ENCODE results near the gene LAG3.

The LAG3 gene

DNA sequence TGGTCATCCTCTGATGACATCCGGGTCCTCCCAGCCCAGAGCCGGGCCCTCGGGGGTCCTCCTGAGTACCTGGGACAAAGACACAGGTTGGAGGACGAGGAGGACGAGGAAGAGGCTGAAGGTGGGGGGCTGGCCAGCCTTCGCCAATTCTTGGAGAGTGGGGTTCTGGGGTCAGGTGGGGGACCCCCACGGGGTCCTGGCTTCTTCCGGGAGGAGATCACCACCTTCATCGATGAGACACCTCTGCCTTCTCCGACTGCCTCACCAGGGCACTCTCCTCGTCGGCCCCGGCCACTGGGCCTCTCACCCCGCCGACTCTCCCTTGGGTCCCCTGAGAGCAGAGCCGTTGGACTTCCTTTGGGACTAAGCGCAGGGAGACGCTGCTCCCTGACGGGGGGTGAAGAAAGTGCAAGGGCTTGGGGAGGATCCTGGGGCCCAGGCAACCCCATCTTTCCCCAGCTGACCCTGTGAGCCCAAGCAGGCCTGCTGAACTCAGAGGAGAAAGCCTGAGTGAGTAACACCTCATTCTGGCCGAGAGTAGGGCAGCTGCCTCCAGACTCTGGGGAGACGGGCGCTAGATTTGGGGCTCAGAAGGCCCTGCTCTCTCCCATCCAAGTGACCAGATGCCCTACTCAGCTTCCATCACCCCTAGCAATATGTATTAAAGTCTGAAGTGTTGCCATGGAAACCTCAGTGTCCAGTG is 54.6 kb downstream of the LAG3 start:
- no peaks in the 10 kb centered on the region for H3K79me2 ChIP-seq (ENCODE audit: insufficient read depth, low read length)
- H3K4me3 ChIP-seq (ENCODE audit: insufficient read depth, low read length, poor library complexity, severe bottlenecking) = no peak overlapping the region
- no peaks in the 10 kb centered on the region; the same call in 1 of the 2 replicates for H4K20me1 ChIP-seq (ENCODE audit: low read depth, low read length)
- H2AFZ ChIP-seq (ENCODE audit: low read depth, low read length, severe bottlenecking) = no peak overlapping the region
- H3K9ac ChIP-seq (ENCODE audit: low read length) = no peak overlapping the region
- no peak overlapping the region for H3K4me2 ChIP-seq (ENCODE audit: low read depth, low read length, poor library complexity, severe bottlenecking)
- no peaks in the 10 kb centered on the region for H3K27me3 ChIP-seq (ENCODE audit: low read length)
- no peaks in the 10 kb centered on the region for H3K36me3 ChIP-seq (ENCODE audit: low read length)
- no peak for TF ChIP-seq EZH2phosphoT487 (conservative IDR thresholded peaks at IDR 0.05; ENCODE audit: low read length)
- TF ChIP-seq, protein P1, sequence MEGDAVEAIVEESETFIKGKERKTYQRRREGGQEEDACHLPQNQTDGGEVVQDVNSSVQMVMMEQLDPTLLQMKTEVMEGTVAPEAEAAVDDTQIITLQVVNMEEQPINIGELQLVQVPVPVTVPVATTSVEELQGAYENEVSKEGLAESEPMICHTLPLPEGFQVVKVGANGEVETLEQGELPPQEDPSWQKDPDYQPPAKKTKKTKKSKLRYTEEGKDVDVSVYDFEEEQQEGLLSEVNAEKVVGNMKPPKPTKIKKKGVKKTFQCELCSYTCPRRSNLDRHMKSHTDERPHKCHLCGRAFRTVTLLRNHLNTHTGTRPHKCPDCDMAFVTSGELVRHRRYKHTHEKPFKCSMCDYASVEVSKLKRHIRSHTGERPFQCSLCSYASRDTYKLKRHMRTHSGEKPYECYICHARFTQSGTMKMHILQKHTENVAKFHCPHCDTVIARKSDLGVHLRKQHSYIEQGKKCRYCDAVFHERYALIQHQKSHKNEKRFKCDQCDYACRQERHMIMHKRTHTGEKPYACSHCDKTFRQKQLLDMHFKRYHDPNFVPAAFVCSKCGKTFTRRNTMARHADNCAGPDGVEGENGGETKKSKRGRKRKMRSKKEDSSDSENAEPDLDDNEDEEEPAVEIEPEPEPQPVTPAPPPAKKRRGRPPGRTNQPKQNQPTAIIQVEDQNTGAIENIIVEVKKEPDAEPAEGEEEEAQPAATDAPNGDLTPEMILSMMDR (IDR thresholded peaks at IDR 0.05; ENCODE audit: insufficient read depth, low read length, poor library complexity, severe bottlenecking) = no peak
- no peak overlapping the region for H3K27ac ChIP-seq (ENCODE audit: low read depth, low read length)
- H3F3A ChIP-seq (ENCODE audit: insufficient read depth) = no peaks in the 10 kb centered on the region
- H3K9me2 ChIP-seq (replicated peaks; ENCODE audit: insufficient read depth, low read length) = no peaks in the 10 kb centered on the region
- H3K9me3 ChIP-seq (ENCODE audit: insufficient read depth, low read length) = no peaks in the 10 kb centered on the region

- Histone ChIP-seq H3K9me3 (ENCODE audit: insufficient read depth, low read length) (no peaks in the 10 kb centered on the region), H3K27me3 (ENCODE audit: low read length) (no peaks in the 10 kb centered on the region), H4K20me1 (ENCODE audit: low read depth, low read length) (no peaks in the 10 kb centered on the region; the same call in 1 of the 2 replicates), H3K79me2 (ENCODE audit: insufficient read depth, low read length) (no peaks in the 10 kb centered on the region), H3K4me2 (ENCODE audit: low read depth, low read length, poor library complexity, severe bottlenecking) (no peak overlapping the region), H3F3A (ENCODE audit: insufficient read depth) (no peaks in the 10 kb centered on the region), H3K27ac (ENCODE audit: low read depth, low read length) (no peak overlapping the region), H3K36me3 (ENCODE audit: low read length) (no peaks in the 10 kb centered on the region), H3K9ac (ENCODE audit: low read length) (no peak overlapping the region), H3K4me3 (ENCODE audit: insufficient read depth, low read length, poor library complexity, severe bottlenecking) (no peak overlapping the region), H3K9me2 (replicated peaks; ENCODE audit: insufficient read depth, low read length) (no peaks in the 10 kb centered on the region), H2AFZ (ENCODE audit: low read depth, low read length, severe bottlenecking) (no peak overlapping the region)
- TF ChIP-seq, protein P1 (IDR thresholded peaks at IDR 0.05; ENCODE audit: insufficient read depth, low read length, poor library complexity, severe bottlenecking) = no peak
- TF ChIP-seq EZH2phosphoT487 (conservative IDR thresholded peaks at IDR 0.05; ENCODE audit: low read length) = no peak
Measured at GRCh38 chr12:6827437-6827911, 55.2 kb downstream of the LAG3 start.
